ENCODE results near the gene ACSL6.

The ACSL6 gene, protein sequence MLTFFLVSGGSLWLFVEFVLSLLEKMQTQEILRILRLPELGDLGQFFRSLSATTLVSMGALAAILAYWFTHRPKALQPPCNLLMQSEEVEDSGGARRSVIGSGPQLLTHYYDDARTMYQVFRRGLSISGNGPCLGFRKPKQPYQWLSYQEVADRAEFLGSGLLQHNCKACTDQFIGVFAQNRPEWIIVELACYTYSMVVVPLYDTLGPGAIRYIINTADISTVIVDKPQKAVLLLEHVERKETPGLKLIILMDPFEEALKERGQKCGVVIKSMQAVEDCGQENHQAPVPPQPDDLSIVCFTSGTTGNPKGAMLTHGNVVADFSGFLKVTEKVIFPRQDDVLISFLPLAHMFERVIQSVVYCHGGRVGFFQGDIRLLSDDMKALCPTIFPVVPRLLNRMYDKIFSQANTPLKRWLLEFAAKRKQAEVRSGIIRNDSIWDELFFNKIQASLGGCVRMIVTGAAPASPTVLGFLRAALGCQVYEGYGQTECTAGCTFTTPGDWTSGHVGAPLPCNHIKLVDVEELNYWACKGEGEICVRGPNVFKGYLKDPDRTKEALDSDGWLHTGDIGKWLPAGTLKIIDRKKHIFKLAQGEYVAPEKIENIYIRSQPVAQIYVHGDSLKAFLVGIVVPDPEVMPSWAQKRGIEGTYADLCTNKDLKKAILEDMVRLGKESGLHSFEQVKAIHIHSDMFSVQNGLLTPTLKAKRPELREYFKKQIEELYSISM

DNA sequence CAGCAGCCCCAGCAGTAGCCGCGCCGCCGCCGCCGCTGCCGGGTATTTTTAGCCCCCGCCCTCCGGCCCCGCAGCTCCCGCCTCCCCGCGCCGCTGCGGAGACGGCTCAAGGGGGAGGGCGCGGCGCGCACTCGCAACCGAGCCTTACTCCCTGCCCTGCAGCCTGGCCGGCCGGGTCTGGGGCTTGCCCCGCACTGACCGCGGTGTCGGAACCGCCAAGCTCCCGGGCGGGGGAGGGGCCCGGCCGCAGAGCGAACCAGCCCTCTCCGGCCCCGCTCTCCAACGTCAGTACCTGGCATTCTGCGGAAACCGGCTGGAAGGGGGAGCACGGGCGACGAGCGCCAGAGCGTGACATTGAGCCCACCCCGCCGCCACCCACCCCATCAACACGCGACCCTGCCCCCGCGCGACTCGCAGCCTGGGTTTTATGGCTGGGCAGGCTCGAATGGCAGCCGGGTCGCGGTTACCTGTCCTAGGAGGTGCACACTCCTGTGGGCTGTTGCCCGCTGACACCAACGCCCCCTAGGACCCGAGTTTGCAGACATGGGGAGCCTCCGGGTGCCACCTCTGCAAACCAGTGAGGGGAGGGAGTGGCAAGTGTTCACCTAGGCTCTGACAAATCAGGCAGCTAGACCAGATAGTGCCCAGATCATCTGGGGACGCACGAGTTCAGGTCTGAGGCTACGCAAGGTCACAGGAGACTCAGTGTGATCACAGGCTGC is at the start of gene ACSL6:
ACSL6 (minus strand) TSS at position 37 of the 722 bp plus-strand sequence. CDS start 105 bp downstream, outside the sequence.
- DNase-seq = no peak

DNA sequence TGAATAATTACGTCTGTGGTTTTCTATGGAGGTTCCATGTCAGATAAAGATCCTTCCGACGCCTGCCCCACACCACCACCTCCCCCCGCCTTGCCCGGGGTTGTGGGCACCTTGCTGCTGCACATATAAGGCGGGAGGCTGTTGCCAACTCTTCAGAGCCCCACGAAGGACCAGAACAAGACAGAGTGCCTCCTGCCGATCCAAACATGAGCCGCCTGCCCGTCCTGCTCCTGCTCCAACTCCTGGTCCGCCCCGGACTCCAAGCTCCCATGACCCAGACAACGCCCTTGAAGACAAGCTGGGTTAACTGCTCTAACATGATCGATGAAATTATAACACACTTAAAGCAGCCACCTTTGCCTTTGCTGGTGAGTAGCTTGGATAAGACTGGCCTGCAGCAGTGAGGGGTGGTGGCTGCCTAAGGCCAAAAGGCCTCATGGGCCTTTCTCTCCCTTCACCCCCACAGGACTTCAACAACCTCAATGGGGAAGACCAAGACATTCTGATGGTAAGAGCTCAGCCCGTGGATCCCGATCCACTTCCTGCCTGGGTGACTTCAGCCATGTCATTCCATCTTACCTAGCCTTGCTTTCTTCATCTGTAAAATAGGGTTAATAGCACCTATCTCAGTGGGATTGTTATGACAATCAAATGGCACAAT is 49.2 kb upstream of the ACSL6 start, which contains the start of gene IL3:
IL3 (plus strand) TSS at position 155 of the 661 bp plus-strand sequence; CDS start at position 207, 52 bp downstream.
- DNase-seq = no peak

DNA sequence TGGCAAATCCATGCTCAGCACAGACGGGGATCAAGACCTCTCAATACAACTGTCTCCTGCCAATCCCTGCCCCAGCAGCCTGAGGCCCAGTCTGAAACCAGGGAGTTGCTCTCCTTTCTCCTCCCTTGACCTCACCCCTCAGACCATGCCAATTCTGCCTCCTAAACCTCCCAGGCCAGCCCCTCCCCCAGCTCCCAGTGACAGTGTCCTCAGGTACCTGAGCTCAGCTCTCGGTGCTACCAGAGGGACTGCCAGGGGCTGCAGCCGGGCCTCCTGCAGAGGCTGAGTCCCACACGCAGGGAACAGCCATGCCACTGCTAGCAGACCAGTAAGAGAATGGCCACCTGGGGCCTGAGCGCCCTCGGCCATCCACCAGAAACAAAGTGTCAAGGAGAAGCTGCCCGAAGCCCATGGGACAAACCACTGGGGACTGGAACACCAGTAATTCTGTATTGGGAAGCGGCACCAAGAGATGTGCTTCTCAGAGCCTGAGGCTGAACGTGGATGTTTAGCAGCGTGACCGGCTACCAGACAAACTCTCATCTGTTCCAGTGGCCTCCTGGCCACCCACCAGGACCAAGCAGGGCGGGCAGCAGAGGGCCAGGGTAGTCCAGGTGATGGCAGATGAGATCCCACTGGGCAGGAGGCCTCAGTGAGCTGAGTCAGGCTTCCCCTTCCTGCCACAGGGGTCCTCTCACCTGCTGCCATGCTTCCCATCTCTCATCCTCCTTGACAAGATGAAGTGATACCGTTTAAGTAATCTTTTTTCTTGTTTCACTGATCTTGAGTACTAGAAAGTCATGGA is 48.4 kb upstream of the ACSL6 start:
- DNase-seq = no peak

DNA sequence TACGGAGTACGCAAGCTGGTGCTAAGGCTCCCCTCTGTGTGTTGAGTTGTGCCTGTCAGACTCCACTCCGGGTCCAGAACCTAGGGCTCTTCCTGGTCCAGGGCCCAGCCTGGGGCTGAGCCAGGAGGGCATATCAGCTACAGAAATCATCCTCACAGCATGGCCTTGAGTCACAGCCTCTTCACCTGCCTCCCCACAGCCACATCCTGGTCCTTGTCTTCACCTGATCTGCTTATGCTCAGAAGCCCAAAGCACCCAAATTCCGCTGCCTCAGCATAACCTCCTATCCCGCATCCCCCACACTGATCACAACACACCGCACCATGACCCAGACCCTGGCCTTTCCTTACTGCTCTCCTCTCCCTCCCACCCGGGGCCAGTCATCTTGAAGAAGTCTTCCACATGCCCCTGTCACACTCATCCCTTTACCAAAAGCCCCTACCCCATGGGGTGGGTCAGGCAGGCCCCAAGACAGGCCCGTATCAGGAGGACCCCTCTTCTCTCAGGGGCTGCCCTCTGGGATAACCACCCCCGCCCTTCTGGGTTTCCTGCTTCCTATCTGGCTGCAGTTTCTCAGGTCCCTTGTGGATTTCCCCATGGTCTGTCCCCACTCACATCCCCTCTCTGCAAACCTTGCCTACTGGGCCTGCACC is 47.7 kb upstream of the ACSL6 start:
- no peak for DNase-seq

DNA sequence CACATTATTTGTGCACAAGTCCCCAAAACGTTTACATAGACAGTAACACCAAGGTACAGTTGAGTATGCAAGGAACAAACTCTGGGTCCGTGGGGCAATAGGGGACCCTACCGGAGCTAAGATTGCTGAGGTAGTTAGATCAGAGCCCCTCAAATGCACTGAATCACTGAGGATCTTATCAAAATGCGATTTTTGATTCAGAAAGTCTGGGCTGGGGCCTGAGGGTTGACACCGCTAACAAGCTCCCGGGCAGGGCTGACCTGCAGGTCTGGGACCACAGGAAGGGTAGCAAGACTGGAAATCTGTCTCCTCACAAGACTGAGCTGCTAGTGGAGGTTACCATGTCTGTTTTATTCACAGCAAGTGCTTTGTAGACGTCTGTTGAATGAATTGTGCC is 47.2 kb upstream of the ACSL6 start:
- no peak for DNase-seq

DNA sequence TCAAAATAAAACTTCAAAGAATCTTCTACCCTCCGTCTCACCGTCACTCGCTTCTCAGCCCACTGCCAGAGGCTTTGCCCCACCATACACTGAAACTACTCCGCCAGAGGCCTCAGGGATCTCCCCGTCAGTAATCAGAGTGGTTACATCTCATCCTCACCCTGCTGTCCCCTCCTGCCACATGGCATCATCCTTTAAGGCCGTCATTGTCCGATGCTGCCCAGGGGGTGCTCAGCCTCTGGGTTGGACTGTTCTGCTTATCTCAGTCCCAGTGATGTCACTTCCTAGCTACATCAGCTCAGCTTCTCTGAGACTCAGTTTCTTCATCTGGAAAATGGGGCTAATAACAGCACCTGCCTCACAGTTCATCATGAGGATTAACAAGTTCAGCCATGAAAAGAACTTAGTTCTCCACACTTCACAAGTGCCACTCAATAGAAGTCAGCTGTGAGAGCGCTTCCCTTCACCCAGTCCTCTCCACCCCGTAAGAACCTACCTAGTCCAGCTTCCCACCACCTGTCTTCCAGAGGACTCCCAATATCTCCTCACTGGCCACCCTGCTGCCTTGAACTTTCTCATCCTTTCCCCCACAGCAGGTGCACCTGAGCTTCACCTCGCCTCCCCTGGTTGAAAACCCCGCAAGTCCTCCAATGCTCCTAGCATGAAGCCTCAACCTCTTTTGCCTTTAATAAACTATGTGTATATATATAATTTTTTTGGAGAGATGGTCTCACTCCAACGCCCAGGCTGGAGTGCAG is 46.2 kb upstream of the ACSL6 start:
- DNase-seq = no peak

DNA sequence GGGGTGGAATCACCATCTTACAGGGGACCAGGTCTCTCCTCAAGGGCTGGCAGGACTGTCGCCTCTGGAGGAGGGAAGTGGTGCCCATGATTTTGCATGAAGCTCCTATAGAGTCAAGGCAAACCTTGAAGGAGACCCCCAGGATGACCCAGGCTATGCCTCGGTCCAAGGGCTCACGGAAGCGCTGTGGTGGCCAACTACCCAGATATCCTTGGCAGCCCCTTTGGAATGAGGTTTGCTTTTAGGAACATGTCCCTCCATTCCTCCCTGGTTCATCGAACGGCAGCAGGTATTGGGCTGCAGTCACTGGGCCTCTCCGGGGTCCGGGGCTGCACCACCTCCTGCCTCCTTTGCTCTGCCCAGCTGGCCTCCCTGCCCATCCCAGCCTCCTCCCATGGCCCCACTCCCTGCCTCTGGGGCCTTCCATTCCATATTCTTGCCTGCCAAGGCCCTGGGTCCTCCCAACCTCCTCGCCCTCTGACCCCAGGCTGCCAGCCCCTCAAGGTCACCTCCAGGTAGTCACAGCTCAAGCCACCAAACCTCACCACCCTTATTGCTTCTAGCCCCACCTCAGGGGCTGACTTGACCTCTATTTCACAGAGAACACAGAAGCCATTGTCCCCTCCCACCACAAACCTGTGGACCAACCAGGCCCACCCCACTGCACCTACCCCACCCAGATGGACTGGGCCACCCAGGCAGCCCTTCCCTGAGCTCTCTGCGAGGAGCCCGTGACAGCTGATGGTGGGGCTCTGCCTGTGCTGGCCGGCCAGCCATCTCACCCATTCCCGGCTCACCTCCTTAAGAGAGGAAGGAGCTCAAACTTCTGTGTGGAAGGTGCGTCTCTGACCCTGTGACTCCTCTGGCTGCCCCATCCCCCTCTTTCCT is 45.4 kb upstream of the ACSL6 start:
- no peak for DNase-seq

DNA sequence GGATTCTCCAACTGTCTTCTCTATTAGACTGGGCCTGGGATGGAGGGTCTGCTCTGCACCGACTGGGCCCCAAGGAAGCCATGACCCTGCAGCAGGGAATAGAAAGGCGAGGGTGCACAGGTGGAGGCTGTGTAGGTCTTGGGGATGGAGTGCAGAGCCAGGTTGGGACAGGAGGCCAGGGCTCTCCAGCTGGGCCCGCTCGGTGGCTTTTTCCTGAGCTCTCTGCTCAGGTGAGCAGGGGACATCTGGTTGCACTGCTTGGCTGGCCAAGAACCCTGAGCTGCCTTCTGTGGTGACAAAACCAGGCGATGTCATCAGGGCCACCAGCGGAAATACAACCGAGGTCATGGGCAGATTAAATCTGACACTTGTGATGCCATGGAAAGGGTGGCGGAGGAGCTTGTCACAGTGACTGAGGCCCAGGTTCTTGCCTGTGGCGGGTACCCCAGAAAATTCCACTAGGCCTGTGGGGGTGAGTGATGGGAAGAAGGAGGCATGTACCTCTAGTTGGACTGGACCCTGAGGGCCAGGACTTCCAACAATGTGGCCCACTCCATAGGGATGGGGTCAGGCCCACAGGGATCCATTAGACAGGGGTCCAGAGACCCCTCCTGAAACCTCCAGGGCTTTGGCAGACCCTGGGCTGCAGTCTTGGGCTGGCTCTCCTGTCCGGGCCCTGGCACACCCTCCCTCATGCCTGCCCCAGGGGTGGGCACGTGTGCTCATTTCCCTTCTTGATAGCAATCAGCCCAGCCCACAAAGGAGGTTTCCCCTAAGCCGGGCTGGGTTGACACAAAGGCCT is 44.6 kb upstream of the ACSL6 start:
- DNase-seq = no peak

DNA sequence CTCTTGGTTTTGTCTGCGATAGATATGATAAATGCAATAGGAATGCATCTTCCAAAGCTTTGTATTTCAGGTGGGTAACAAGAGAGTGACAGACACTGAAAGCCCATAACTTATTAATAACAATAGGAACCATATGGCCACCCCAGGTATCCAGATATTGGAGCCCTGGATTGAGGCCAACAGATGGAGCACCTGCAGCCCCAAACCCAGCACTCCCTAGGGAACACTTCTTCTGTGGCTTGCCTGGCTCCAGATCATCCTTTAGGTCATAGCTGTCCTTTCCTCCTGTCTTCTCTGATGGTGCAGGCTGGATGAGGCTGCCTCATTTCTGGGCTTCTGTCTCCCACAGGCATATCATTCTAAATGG is 44.0 kb upstream of the ACSL6 start:
- DNase-seq = no peak

DNA sequence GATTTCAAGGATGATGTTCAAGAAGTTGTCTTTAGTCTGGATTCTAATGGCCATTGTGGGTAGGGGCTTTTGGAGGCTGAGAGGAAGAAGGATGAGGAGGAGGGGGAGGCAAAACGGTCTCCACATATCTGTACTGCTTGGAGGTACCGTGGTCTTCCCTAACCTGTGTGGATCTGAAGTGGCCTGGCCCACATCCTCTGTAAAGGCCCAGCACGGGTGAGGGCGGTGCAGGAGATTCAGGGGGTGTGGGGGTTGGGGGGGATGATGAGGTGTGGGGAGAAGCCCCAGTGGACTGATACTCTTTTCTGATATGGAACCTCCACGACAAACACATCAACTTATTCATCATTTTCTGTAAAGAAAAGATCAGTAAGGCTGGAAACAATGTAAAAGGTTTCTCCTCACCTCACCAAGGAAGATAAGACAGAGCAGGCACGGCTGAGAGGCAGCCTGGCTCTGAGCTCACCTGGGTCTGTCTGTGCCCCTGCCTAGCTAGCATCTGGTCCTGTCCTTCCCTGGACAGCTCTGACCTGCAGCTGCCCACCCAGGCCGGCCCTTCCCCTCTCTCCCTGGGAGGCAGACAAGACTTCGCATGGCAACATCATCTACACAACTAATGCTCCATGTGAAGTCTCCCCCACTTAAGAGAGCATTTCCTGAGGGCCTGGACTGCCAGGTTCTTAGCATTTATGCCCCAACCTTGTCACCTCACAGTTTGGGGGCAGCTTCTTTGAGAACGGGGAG is 43.4 kb upstream of the ACSL6 start:
- no peak for DNase-seq

DNA sequence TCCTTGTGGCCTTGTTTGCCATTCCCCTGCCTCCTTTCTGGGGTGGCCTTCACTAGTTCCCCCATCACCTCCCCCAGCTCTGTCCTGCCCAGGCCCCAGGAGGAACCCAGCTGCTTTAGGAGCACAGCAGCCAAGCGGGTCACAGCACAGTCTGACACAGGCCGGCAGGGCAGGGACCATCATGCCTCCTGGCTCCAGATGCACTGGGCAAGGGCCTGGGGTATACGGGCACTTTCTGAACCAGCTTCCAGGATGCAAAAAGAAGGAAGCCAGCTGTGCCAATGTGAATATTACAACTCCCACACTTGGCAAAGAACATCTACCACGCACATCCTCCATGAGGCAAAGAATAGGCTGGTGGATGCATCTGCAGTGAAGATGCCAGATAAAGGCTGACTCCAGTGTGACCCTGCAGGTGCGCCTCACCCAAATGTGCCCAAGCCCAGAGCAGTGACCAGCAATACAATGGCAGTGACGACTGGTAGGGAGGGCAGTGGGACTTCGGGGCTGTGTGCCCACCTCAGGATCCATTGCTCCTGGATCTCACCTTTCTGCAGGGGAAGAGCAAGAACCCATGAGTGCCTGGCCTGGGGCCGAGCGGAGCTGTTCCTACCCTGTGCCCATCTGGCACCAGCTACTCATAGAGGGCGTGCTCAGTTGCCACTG is 42.7 kb upstream of the ACSL6 start:
- no peak for DNase-seq

DNA sequence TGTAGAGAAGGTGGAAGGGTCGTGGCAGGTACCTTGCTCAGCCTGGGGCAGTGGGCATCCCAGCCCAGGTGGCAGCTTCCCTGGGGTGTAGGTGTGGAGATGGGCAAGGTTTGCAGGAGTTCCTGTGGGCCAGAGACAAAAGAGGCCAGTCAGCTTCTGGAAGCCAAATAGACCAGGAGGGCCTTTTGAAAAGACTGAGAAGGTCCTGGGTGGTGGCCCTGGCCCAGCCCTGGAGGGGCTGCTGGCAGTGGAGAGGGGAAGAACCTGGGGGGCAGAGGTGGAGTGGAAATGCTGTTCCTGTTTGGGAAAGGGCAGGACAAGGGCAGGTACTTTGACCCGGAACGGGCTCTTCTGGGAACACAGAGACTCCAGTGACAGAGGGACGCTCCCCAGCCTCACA is 42.0 kb upstream of the ACSL6 start:
- no peak for DNase-seq

DNA sequence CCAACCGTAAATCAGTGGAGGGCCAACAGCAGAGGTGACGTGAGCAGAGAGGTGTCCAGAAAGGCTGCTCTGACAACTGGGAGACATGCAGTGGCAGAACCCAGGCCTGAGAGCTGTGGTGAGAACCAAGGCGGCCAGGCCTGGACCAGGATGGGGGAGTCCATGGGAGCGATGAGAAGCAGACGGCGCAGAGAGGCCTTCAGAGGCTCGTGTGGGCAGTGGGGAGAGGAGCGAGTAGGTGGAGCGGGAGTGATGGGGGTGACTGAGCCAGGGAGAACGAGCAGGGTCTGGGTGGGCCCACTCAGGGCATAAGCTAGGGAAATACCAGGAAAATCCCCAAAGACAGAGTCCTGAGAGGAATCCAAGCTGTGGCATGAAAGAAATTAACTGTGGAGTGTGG is 41.1 kb upstream of the ACSL6 start:
- no peak for DNase-seq

DNA sequence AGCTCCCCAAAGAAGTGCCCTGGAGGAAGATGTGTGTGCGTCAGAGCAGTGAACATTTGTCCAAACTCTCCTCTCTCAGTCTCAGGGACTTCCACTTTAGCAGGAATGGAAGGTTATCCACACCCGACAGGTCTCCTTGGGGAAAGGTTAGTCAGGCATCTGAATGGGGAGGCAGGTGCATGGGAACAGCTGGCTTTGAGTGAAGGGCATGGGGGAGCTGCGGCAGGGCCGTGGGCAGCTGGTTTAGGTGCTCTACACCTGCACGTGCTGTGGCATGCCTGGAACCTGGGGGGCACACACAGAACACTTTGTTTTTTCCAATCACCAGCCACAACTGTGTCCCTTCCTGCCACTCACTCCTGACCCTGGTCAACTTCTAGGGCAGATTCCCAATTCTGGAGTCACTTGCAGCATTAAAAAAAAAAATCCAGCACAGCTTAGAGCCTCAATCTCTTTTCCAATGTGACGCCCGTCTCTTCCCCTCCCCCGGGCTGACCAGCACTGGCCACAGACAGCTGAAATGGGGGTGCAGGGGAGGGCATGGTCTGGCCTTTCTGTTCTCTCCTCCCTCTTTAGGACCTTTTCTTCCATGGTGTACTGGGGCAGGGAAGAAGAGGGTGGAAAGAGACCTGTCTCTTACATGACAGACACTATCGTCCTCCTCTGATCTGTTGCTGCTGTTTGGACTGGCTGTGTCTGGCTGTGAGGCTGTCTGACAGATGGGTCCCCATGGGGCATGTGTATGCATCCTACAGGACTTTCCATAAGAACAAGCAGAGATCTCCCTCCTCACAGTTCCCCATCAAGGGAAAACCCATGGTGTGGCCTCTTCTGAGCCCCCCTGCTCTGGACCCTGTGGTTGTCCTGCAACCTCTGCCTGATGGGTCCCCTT is 39.4 kb upstream of the ACSL6 start:
- DNase-seq = no peak

DNA sequence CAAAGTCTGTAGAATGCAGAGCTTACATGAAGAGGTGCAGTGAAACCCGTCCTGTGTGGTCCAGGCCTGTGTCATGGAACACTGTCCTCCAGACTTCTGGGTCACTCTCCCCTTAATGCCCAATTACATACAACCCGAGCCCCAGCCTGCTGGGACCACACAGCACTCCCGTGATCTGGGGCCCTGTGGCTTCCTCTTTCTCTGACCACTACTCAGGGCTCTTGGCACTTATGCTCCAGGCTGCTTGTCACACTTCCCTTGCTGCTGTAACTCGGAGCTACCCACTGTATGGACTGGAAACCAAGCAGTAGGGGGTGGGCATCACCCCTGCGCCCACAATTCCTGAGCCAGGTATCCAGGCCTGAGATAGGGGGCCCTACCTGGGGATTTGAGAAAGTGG is 38.7 kb upstream of the ACSL6 start:
- no peak for DNase-seq

DNA sequence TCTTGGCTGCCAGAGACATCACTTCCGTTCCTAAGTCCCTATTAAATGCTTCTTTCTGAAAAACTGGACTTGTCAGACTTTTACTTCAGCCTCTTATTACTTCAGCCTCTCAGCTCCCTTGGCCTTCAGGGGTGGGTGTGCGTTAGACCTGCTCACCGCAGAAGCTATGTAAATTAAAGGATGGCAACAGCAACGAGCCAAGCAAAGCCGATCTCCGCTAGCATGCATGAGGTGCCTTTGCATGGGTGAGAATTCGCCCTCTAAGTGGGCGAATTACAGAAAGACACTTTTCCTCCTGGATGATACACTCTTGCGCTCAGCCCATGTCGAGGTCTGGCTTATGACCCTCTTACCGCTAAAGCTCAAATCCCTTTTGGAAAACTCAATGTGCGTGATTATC is 38.1 kb upstream of the ACSL6 start:
- no peak for DNase-seq

DNA sequence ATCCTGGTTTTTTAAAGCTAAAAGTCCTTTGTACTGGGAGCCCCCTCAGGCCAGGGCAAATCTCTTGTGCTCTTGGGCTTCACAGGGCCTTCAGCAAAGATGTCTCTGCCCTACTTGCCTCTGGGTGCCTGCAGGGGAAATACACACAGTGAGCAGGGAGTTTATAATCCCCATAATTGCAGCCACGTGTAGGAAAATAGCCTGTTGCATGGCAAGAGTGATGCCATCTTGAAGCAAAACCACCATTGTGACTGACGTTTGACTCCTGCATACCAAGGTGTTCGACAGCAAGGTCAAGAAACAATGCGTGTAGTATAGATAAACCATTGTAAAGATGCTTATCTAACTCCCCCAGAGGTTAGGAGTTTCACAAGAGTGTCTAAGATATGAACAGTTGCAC is 37.6 kb upstream of the ACSL6 start:
- no peak for DNase-seq
